Measurements from ENCODE around the gene CXCL12.

Gene CXCL12

GRCh38 chr10:44347609-44348400 lies 37.1 kb downstream of the CXCL12 start:
- H3K27me3 Mint-ChIP-seq (ENCODE audit: low read depth) = peaks cover 23% of the 10 kb centered on the region
- no peak overlapping the region for H3K27ac Mint-ChIP-seq
- H3K9me3 Mint-ChIP-seq = no peaks in the 10 kb centered on the region
- TF ChIP-seq CTCF (IDR thresholded peaks at IDR 0.05; ENCODE audit: unreplicated experiment in 3 of 3) = no peak
- H3K36me3 Mint-ChIP-seq (ENCODE audit: low read depth) = peaks cover 8% of the 10 kb centered on the region
- H3K4me3 Mint-ChIP-seq = no peak overlapping the region
- H3K4me1 Mint-ChIP-seq = peaks cover 9% of the 10 kb centered on the region

GRCh38 chr10:44344727-44345126 lies 40.2 kb downstream of the CXCL12 start:
- peaks cover 11% of the 10 kb centered on the region for H3K4me1 Mint-ChIP-seq
- H3K36me3 Mint-ChIP-seq (ENCODE audit: low read depth) = peaks cover 8% of the 10 kb centered on the region
- H3K9me3 Mint-ChIP-seq = no peaks in the 10 kb centered on the region
- peak overlapping the region in 1 of 3 experiments; percentile 44 for H3K27ac Mint-ChIP-seq
- H3K27me3 Mint-ChIP-seq (ENCODE audit: low read depth) = peaks cover 22% of the 10 kb centered on the region
- no peak overlapping the region for H3K4me3 Mint-ChIP-seq
- no peak for TF ChIP-seq CTCF (IDR thresholded peaks at IDR 0.05; ENCODE audit: unreplicated experiment in 3 of 3)

- Mint-ChIP-seq H3K4me3 (no peak overlapping the region), H3K27me3 (ENCODE audit: low read depth) (peaks cover 23% of the 10 kb centered on the region), H3K27ac (peak overlapping the region in 1 of 3 experiments; percentile 44), H3K4me1 (peaks cover 11% of the 10 kb centered on the region), H3K36me3 (ENCODE audit: low read depth) (peaks cover 8% of the 10 kb centered on the region), H3K9me3 (no peaks in the 10 kb centered on the region)
- TF ChIP-seq CTCF (IDR thresholded peaks at IDR 0.05; ENCODE audit: unreplicated experiment in 3 of 3) = no peak
Measured at GRCh38 chr10:44343843-44344242, 41.1 kb downstream of the CXCL12 start.

- Mint-ChIP-seq H3K27me3 (ENCODE audit: low read depth) (peaks cover 24% of the 10 kb centered on the region), H3K9me3 (no peaks in the 10 kb centered on the region), H3K27ac (peak overlapping the region in 1 of 3 experiments; percentile 41), H3K4me3 (no peak overlapping the region), H3K36me3 (ENCODE audit: low read depth) (peaks cover 8% of the 10 kb centered on the region), H3K4me1 (peaks cover 11% of the 10 kb centered on the region)
- TF ChIP-seq CTCF (IDR thresholded peaks at IDR 0.05; ENCODE audit: unreplicated experiment in 3 of 3) = no peak
Measured at GRCh38 chr10:44341886-44342285, 43.0 kb downstream of the CXCL12 start.

- TF ChIP-seq CTCF (IDR thresholded peaks at IDR 0.05; ENCODE audit: unreplicated experiment in 3 of 3) = no peak
Measured at GRCh38 chr10:44340557-44340956, 44.3 kb downstream of the CXCL12 start.

GRCh38 chr10:44339218-44339617 lies 45.7 kb downstream of the CXCL12 start:
- H3K27ac Mint-ChIP-seq = no peak overlapping the region
- no peaks in the 10 kb centered on the region for H3K36me3 Mint-ChIP-seq (ENCODE audit: low read depth)
- peaks cover 32% of the 10 kb centered on the region for H3K4me1 Mint-ChIP-seq
- H3K9me3 Mint-ChIP-seq = no peaks in the 10 kb centered on the region
- no peak overlapping the region for H3K4me3 Mint-ChIP-seq
- H3K27me3 Mint-ChIP-seq (ENCODE audit: low read depth) = peaks cover 33% of the 10 kb centered on the region
- peak in 1 of 3 experiments; percentile 10 for TF ChIP-seq CTCF (IDR thresholded peaks at IDR 0.05; ENCODE audit: unreplicated experiment in 3 of 3)

More at GRCh38 chr10:44340557-44340956, 44.3 kb downstream of the CXCL12 start:
- H3K4me3 Mint-ChIP-seq = no peak overlapping the region
- peaks cover 19% of the 10 kb centered on the region for H3K4me1 Mint-ChIP-seq
- H3K36me3 Mint-ChIP-seq (ENCODE audit: low read depth) = peaks cover 5% of the 10 kb centered on the region
- no peak overlapping the region for H3K27ac Mint-ChIP-seq
- H3K9me3 Mint-ChIP-seq = no peaks in the 10 kb centered on the region
- H3K27me3 Mint-ChIP-seq (ENCODE audit: low read depth) = peaks cover 33% of the 10 kb centered on the region
